NCI-H446 treated with DMSO at 0.1 percent for 48 hours (cell line): ENCODE results near the gene ACAT2.
"Not testable (repeated sequence)": the region's sequence is repeated elsewhere in the genome, so short reads cannot be mapped to it uniquely, and the experiment has no call there.

Source experiments
- DNase-seq: peaks from one replicate; lab custom pipeline; 2025; lab: John Stamatoyannopoulos, UW

ACAT2 gene

DNA sequence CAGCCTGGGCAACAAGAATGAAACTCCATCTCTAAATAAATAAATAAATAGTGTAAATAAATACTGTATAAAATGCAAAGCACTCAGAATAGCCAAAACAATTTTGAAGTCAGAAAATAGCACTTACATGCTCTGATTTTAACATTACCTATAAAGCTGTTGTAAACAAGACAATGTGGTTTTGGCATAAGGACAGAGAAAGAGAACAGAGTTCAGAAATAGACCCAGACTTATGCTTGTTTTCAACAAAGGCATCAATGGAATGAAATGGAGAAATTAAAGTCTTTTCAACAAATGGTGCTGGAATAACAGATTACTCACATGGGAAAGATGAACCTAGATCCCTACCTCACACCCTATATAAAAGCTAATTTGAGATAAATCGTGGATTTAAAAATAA is 10.4 kb downstream of the ACAT2 start:
- DNase-seq: no peak

- no peak for DNase-seq
Observed at GRCh38 chr6:159777240-159777904, 15.5 kb downstream of the ACAT2 start.

DNA sequence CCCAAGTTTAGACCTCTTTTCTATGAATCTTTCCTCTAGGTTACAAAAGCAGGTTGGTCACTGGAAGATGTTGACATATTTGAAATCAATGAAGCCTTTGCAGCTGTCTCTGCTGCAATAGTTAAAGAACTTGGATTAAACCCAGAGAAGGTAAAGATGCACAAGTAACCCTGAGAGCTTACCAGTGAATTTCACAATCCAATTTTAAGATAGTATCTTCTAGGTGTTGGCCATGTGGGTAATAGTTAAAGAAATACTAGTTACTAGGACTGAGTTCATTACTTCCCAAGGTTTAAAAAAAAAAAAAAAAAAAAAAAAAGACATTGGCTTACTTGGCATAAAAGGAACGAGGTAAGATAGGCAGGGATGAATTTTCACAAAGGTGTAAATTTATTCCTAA is 16.3 kb downstream of the ACAT2 start:
- DNase-seq: no peak

DNA sequence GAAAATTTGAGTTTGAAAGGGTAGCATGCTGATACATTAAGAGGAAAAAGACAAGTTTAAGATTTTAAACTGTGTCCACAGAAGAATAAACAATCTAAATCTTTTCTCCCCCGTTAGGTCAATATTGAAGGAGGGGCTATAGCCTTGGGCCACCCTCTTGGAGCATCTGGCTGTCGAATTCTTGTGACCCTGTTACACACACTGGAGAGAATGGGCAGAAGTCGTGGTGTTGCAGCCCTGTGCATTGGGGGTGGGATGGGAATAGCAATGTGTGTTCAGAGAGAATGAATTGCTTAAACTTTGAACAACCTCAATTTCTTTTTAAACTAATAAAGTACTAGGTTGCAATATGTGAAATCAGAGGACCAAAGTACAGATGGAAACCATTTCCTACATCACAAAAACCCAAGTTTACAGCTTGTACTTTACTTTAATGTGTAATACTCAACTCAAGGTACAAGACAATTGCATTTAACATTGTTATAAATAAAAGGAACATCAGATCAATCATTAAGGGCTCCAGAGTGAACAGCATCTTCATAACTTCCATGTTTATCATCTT is 16.8 kb downstream of the ACAT2 start:
- no peak for DNase-seq

GRCh38 chr6:159788276-159788675 is 26.4 kb downstream of the ACAT2 start:
- no peak for DNase-seq

- DNase-seq: no peak
Observed at GRCh38 chr6:159788753-159789376, 27.0 kb downstream of the ACAT2 start.

- peak; percentile 96 for DNase-seq
Observed at GRCh38 chr6:159789377-159790148, 27.7 kb downstream of the ACAT2 start, which contains the start of gene TCP1. Gene TCP1 (minus strand): TSS chr6:159789602. CDS start chr6:159789468, 134 bp downstream.

- DNase-seq: peak; percentile 94
Observed at GRCh38 chr6:159790149-159790955, 28.5 kb downstream of the ACAT2 start, which contains the start of gene MRPL18. Gene MRPL18 (plus strand): TSS chr6:159790467. CDS start chr6:159790588, 121 bp downstream.

DNA sequence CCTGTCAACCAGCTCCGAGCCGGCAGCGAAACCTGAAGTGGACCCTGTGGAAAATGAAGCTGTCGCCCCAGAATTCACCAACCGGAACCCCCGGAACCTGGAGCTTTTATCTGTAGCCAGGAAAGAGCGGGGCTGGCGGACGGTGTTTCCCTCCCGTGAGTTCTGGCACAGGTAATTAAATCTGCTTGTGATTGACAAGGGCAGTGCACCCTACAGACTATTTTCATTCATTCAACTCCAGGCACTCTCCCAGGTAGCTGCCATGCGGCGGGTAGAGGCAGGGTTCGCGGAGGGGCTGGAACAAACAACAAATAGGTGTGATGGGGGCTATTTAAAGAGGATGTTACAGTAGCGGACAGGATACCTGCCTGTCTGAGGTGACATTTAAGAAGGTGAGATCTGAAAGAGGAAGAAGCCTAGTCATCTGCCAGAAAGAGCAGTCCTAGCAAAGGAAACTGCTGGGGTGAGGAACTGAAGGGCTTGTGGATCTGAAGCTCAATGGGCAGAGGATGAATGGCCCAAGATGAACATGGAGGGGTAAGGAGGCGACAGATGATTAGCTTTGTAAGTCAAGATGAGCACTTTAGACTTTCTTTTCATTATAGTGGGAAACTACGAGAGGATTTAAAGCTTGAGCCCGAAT is 29.2 kb downstream of the ACAT2 start:
- no peak for DNase-seq

GRCh38 chr6:159794976-159795375 is 33.1 kb downstream of the ACAT2 start:
- not testable (repeated sequence) for DNase-seq

GRCh38 chr6:159797554-159797953 is 35.7 kb downstream of the ACAT2 start:
- DNase-seq: no peak

DNA sequence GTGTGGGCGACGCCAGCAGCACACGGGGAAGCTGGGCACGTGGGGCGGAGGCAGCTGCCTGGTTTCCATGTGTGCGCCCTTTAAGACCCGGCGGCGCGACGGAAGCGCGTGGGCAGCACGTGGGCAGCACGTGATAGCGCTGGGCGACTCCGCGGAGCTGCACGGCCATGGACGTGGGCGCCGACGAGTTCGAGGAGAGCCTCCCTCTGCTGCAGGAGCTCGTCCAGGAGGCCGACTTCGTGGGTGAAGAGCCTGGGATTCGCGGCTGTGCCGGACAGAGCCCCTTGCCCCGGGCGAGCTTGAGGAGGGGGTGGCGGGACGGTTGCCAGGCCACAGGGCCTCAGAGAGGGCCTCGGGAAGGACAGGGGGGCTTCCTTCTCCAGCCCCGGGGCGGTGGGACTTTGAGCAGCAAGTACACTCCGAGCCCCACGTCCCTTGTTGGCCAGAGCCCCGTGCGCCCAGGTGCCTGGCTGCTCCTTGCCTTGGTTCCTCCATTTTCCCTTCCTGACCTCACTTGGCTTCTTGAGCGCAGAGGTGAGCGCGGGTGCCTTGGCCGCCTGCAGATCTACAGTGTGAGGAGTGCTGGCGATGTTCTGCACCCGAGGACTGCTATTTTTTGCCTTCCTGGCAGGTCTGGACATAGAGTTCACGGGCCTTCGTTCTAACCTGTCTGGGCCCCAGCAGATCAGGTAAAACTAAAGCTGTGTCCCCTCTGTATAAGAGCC is 38.5 kb downstream of the ACAT2 start, which contains the start of gene PNLDC1:
Gene PNLDC1 (plus strand): TSS at position 136 of the 725 bp plus-strand sequence. CDS start 32 bp downstream, at position 168.
- no peak for DNase-seq

DNA sequence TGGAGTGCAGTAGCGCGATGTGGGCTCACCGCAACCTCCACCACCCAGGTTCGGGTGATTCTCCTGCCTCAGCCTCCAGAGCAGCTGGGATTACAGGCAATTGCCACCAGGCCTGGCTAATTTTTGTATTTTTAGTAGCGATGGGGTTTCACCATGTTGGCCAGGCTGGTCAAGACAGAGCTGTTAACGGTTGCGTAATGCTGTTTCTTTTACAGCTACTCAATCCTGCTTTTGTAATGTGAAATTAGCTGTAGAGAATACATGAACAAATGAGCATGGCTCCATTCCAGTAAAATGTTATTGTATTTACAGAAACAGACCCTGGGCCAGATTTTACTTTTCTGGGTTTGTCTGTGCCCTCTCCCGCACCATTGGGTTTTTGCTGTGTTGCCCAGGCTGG is 40.1 kb downstream of the ACAT2 start:
- no peak for DNase-seq

GRCh38 chr6:159804504-159804903 is 42.7 kb downstream of the ACAT2 start:
- DNase-seq: no peak

- DNase-seq: no peak
Observed at GRCh38 chr6:159805440-159806020, 43.7 kb downstream of the ACAT2 start.

- DNase-seq: no peak
Observed at GRCh38 chr6:159806021-159806458, 44.2 kb downstream of the ACAT2 start.

GRCh38 chr6:159807150-159807858 is 45.5 kb downstream of the ACAT2 start:
- no peak for DNase-seq

GRCh38 chr6:159808647-159809046 is 46.8 kb downstream of the ACAT2 start:
- no peak for DNase-seq

DNA sequence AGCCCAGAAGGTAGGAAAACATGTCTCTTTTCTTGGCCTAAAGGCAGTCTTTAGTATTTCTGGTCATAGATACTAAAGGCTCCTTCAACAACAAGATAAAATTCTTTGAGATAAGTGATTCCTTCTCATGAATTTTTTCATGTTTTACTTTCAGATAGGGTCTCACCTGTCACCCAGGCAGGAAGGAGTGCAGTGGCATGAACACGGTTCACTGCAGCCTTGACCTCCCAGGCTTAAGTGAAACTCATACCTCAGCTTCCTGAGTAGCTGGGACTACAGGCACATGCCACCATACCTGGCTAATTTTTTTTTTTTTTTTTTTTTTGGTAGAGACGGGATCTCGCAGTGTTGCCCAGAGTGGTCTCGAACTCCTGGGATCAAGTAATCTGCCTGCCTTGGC is 47.3 kb downstream of the ACAT2 start:
- DNase-seq: no peak
